ENCODE results near the gene UBXN2A. TPM values are rescaled to one million over a fixed set of nuclear protein-coding genes. Genes with fewer than 3 reads are reported as not detected.
"Not testable (repeated sequence)": the region's sequence is repeated elsewhere in the genome, so short reads cannot be mapped to it uniquely, and the experiment has no call there.

Gene UBXN2A
- total RNA-seq, 1 experiment from 2014 or later, result 18.8 TPM

GRCh38 chr2:23940718-23941620, 706 bp downstream of the UBXN2A start:
- DNase-seq (ENCODE audit: low read depth), result peak; percentile 64

- no peak for DNase-seq (ENCODE audit: low read depth)
These were observed 1.4 kb downstream of the UBXN2A start for GRCh38 chr2:23941644-23942043.

- DNase-seq (ENCODE audit: low read depth), result no peak
These were observed 3.4 kb downstream of the UBXN2A start for GRCh38 chr2:23943666-23944065.

- peak; percentile 48 for DNase-seq (ENCODE audit: low read depth)
These were observed 4.3 kb downstream of the UBXN2A start for GRCh38 chr2:23944527-23944926.

GRCh38 chr2:23944976-23945375, 4.7 kb downstream of the UBXN2A start:
- DNase-seq (ENCODE audit: low read depth), result peak; percentile 11

- no peak for DNase-seq (ENCODE audit: low read depth)
These were observed 7.1 kb downstream of the UBXN2A start for GRCh38 chr2:23947350-23947749.

- not testable (repeated sequence) for DNase-seq (ENCODE audit: low read depth)
These were observed 12.3 kb downstream of the UBXN2A start for GRCh38 chr2:23952558-23952957.

- DNase-seq (ENCODE audit: low read depth), result no peak
These were observed 13.4 kb downstream of the UBXN2A start for GRCh38 chr2:23953625-23954024.

- no peak for DNase-seq (ENCODE audit: low read depth)
These were observed 14.2 kb downstream of the UBXN2A start for GRCh38 chr2:23954325-23955014.

GRCh38 chr2:23967846-23968245, 27.6 kb downstream of the UBXN2A start:
- DNase-seq (ENCODE audit: low read depth), result no peak

- no peak for DNase-seq (ENCODE audit: low read depth)
These were observed 36.6 kb downstream of the UBXN2A start for GRCh38 chr2:23976883-23977282.

- DNase-seq (ENCODE audit: low read depth), result peak; percentile 31
These were observed 48.1 kb downstream of the UBXN2A start for GRCh38 chr2:23988371-23988770.

GRCh38 chr2:23992931-23993330, 52.7 kb downstream of the UBXN2A start:
- DNase-seq (ENCODE audit: low read depth), result no peak

GRCh38 chr2:23993736-23994269, 53.5 kb downstream of the UBXN2A start:
- no peak for DNase-seq (ENCODE audit: low read depth)

GRCh38 chr2:23994567-23994966, 54.3 kb downstream of the UBXN2A start:
- DNase-seq (ENCODE audit: low read depth), result no peak

- DNase-seq (ENCODE audit: low read depth), result no peak
These were observed 67.4 kb downstream of the UBXN2A start for GRCh38 chr2:24007693-24008092.

GRCh38 chr2:24008672-24009366, 68.6 kb downstream of the UBXN2A start:
- no peak for DNase-seq (ENCODE audit: low read depth)

GRCh38 chr2:24009367-24009679, 69.1 kb downstream of the UBXN2A start:
- no peak for DNase-seq (ENCODE audit: low read depth)

- DNase-seq (ENCODE audit: low read depth), result no peak
These were observed 69.6 kb downstream of the UBXN2A start, which contains the start of gene MFSD2B for GRCh38 chr2:24009680-24010476. TSS of gene MFSD2B (plus strand) at chr2:24010085. CDS start at chr2:24010097, 12 bp downstream.

- no peak for DNase-seq (ENCODE audit: low read depth)
These were observed 70.4 kb downstream of the UBXN2A start for GRCh38 chr2:24010477-24011249.
